HG02973 (cell line): ENCODE data around the gene RGS19.

Source experiments
- ATAC-seq: cut with Tn5 transposase; IDR thresholded peaks from one replicate; pipeline ENCODE4 v1.9.1; 2021; ENCODE audit warnings: moderate library complexity; ENCODE audit not compliant: unreplicated experiment

Gene RGS19

DNA sequence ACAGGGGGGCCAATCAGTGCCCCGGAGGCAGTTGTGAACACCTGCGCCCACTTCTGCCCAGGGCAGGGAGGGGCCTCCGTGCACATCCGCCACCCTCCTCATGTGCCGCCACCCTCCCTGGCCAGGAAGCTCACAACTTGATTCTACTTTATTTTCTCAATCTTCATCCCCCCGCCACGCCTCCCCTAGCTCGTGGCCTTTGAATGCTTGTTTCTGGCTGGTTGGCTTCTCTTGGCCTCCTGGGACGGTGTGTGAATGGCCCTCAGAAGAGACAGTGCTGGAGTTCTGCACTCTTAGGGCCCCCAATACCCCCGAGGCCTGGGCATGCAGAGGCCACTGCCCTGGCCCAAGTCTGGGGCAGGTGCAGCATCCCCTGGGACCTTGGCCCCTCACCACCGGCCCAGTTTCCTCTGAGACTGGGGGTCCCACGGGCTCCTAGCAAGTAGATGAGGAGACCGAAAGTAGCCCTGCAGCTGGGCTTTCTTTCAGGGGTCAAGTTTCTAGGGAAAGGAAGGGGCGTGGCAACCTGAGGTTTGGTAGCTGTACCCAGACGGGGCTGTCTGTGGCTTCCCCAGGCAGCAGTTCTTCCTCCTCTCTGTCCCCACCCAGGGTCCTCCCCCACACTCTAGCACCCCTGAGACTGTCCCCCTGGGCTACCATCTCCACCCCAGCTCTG, 1.3 kb downstream of the RGS19 start:
- ATAC-seq: no peak

DNA sequence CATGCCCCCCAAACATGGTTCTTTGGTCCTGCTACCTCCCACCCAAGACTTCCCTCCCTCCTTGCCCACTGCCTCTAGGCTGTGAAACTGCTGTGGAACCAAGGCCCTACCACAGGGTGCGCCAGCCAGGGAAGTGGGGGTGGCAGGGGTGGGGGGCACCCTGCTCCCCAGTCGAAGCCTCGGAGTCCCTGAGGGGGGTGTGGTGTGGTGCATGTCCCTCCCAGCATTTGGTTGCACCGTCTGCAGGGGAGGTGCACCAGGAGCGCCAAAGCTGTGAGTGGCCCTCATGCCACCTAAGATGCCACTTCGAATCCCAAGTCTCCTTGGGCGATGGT, 1.8 kb downstream of the RGS19 start:
- no peak for ATAC-seq

DNA sequence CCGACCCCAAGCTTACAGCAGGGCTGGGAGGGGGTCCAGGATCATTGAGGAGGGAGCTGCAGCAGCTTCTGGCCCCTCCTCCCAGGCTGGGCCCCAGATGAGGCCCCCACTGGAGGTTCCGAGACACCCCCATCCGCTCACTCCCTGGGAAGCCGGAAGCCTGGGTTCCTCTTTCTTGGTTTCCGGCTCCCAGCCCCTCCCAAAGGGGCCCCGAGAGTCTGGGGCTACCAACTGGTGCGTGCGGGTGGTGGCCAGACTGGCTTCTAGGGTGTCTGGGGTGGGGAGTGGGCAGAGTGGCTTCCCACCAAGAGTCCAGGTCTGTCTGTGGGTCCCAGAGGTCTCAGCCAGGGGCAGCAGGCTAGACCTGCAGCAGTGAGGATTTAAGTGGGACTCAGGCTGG, 2.2 kb downstream of the RGS19 start:
- ATAC-seq: no peak

DNA sequence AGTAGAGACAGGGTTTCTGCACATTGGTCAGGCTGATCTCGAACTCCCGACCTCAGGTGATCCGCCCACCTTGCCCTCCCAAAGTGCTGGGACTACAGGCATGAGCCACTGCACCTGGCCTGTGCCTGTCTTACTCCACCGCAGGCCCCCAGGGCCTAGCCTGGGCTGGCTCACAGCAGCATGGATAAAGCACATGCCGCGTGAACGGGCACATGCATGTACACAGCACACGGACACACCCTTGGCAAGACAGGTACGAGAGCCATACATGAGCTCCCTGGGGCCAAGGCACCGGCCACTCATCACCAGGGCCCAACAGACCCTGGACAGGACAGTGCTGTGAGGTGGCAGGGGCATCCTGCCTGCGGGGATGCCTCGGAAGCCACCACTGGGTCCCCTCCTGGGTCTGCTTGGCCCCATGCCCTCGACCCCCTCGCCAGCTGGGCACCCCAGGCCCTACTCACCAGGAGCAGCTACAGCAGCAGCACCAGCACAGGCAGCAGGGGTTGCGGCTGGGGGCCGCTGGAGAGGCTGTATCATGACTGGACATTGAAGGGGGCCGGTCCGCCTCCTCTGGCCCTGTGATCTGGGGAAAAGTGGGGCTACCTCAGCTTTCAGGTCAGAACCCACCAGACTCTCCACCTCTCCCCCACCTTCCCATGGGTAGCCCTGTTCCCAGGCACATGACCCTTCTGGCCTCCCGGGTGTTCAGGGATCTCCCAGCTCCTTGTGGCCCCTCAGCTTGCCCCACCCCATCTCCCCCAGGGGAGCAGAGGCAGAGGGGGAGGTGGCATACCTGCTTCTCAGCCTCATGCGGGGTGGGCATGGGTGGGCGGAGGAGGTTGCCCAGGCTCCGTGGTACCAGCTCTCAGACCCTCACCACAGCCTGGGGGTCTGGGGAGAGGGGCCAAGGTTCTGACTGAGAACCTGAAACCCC, 3.0 kb downstream of the RGS19 start:
- ATAC-seq: no peak

DNA sequence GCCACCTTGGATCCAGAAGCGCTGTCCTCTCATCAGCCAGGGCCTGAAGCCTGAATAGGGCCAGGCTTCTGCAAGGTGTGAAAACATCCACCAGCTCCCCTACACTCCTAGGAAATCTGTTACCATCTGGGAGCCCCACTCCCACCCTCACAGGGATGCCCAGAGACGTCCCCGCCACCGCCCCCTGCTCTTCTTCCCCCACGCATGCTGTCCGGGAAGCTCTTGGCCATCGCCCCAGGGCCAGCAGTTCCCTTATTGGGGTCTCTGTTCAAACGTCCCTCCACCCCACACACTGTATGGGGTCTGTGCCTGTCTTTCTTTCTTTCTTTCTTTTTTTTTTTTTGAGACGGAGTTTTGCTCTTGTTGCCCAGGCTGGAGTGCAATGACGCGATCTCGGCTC, 3.8 kb downstream of the RGS19 start:
- ATAC-seq: no peak

DNA sequence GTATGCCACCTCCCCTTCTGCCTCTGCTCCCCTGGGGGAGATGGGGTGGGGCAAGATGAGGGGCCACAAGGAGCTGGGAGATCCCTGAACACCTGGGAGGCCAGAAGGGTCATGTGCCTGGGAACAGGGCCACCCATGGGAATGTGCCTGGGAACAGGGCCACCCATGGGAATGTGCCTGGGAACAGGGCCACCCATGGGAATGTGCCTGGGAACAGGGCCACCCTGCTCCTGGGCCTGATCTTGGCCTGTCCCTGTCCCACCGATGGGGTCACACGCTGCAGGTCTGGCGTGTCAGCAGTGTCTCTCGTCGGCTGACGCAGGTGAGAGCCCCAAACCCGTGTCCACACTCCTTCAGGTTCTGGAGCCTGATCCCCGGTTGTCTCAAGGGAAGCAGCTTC, 4.4 kb downstream of the RGS19 start:
- ATAC-seq: no peak

DNA sequence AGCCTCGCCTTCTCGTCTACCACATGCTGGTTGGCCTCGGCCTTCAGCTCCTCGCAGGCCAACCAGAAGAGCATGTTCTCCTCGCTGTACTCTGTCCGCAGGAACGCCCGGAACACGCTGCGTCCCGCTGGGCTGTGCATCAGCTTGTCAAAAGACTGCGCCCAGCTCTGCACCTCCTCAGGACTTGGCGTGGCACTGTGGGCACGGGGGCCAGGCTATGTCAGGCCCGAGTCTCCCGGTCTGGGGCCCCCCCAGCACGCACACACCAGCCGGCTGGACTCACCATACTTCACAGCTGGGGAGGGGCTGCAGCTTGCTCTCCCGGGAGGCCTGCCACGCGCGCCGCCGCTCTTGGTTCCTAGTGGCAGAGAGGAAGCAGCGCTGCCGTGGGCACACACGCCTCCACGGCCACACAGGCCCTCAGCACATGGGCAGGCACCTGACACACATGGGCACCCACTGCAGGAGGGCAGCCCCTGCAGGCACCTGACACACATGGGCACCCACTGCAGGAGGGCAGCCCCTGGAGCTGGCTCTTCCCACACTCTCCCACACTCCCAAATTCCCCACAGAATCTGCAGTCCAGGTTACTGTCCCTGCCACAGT, 5.0 kb downstream of the RGS19 start:
- ATAC-seq: no peak

DNA sequence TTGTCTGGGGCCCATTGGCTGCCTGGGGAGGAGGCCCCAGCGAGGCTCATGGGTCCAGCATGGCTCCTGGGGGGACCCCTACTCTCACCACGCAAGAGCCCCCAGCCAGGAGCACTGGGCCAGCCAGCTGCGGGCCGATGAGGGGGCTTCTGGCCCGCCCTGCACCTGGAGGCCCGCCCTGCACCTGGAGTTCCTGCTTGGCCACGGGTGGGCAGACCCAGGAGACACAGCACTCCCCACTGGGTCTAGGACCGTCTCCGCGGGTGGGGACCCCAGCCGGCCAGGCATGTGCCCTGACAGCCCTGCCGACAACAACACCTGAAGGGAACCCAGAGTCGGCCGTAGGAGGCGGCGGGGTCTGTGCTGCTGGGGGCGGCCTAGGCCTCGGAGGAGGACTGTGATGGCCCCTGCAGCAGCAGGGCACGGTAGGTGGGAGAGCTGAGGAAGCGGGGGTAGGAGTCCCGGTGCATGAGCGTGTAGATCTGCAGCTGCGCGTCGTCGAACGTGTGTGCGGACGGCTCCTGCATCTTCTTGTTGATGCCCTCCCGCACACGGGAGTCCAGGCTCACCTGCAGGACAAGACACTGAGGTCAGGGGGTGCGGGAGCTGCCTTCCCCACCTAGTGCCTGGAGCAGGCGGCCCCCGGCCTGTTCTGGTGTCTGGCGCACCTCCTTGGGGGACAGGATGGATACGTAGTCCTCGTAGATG, 5.7 kb downstream of the RGS19 start:
- no peak for ATAC-seq

DNA sequence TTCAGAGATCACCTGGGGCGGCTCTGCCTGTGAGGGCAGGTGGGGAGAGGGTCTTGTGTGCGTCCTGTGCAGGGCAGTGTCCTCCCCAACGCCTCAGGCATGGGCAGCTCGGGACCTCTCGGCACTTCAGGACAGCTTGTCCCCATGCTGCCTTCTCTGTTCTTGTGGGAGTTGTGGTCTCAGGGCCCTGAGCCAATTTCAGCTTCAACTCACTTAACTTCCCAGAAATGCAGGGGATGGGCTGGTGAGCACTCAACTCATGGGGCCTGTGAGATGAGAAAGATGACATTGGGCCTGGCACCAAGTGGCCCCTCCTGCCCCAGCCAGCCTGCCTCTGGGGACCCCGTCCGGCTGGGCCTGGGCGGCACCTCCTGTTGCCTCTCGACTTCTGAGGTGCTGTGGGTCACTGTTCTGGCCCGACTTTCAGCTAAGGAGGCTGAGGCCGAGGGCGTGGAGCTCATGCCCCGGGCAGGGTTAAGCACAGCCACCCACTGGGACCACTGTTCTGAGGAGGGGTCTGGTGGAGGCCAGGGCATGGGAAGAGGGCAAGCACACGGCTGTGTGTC, 6.7 kb downstream of the RGS19 start:
- no peak for ATAC-seq

DNA sequence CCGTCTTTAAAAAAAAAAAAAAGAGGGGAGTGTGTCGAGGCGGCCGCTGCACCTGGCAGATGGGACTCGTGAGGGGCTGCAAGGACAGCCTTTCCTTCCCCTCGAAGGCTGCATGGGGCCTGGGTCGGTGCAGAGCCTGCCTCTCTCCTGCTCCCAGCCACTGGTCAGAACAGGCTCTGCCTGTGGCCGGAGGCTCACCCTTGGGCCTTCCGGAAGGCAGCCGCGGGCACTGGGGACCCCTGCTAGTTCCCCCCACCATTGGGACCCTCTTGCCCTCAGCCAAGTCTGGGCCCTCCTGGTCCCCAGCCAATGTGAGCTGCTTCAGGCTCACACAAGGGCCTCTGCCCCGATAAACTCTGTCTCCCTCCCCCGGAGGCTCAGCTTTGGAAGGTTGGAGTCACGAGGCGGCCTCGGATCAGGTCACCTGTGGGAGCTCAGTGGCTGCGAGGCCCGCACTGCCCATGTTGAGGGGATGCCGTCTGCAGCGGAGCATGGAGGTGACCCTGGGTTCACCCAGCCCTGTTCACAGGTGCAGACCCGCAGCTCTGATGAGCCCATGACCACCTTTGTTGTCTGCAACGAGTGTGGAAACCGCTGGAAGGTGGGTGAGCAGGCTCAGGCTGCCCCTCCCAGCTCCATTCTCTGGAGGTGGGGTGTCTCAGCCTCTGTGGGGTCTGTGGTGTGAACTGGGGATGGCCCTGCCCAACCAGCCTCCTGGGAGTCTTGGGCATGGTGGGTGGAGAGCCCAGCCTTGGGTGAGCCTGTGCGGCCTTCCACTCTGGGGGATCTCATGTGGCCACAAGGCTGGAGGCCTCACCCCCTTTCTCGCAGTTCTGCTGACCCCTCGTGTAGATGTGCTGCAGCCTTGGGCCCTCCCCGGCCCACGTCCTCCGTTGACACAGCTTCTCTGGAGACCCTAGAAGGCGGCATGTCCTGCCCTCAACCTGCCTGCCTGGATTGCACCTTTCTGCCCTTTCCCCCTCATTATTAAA, 7.7 kb downstream of the RGS19 start:
- no peak for ATAC-seq

DNA sequence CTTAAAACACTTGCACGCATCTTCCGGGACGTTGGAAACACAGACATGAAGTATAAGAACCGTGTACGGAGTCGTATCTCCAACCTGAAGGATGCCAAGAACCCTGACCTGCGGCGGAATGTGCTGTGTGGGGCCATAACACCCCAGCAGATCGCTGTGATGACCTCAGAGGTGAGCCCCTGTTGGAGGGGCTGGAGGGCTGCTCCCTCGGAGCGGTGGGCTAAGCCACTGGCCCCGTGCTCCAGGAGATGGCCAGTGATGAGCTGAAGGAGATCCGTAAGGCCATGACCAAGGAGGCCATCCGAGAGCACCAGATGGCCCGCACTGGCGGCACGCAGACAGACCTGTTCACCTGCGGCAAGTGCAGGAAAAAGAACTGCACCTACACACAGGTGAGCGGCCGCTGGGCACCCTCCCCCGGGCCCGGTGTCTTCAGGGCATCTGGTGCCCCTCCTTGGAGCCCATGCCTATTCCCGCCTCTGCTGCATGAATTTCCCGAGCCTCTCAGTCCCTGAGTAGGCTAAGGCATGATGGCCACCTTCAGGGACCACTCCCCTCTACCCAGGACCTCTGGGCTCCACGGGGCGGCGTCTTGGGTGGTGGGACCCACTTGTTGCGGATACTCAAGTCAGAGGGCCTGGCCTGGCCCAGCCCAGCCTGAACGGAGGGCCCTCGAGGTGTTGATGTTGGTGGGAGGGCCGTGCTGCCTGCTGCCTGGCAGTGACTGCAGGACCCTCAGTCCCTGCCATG, 8.9 kb downstream of the RGS19 start:
- ATAC-seq: no peak

DNA sequence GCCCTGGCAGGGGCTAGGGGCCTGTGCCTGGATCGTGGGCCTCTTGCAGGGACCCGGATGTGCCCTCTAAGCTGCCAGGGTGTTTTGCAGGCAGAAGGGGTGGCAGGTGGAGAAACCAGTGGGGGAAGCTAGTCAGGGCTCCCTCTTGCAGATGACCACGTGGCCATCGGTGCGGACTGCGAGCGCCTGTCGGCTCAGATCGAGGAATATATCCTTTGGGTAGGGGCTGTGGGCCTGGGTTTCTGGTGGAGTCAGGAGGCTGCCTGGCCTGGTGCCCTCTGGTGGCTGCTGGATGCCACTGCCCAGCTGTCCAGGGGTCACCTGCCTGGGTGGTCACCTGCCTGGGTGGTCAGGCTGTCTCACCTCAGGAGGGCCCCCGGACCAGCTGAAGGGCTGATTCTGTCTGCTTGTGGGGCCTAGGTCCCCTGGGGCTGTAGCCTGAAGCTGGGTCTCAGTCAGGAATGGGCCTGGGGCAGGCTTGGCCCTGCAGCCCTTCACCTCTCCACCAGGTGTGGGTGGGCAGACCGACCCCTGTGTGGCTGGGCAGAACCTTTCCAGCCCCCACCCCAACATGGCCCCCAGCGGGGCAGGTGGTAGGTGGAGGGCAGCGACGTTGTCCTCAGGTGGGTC, 9.6 kb downstream of the RGS19 start:
- no peak for ATAC-seq

DNA sequence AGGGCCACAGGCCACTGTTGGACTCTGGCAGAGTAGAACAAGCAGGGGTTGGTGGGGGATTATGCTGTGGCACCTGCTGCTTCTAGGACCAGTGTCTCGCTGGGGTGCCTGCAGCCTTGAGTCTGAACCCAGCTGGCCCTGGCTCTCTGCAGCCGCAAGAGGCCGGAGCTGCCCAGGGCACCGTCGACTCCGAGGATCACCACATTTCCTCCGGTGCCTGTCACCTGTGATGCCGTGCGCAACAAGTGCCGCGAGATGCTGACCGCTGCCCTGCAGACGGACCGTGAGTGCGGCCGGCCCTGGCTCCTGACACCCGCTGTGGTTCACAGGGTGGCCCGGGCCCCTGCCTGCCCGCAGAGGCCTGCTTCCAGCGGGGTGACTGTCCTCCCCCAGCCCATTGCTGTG, 10.1 kb downstream of the RGS19 start:
- ATAC-seq: no peak

DNA sequence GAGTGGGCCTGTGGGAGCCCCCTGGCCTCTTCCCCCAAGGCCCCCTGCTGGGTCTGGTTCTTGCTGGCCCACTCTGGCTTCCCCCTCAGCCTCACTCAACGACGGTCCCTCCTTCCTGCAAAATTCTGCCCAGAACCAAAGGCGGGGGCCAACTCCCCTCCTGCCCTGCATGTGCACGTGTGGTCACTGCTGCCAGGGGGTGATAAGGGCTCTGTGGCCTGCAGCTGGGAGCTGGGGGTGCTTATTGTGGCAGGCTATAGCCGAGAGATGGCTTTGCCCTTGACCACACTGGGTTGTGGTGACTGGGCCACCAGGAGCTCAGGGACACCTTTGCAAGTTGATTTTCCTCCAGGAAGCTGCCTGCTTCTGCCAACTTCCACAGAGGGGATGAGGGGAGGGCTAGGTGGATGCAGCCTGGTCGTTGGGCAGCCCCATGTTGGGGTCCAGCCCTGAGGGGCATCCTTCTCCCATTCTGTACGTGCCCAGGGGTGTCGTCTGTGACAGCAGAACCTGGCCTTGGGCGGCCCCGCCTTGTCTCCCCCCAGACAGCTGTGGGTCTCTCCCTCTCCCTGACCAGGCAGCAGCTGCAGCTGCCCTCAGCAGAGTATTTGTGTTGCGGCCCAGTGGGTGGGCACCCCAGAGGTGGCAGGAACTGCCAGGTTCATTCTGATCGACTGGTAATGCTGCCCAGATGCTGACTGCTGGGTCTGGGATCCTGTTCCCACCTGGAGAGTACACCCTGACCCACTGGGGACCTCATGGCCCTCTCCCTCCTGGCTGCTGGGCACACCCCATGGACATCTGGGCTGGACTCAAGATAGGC, 10.7 kb downstream of the RGS19 start:
- ATAC-seq: no peak

DNA sequence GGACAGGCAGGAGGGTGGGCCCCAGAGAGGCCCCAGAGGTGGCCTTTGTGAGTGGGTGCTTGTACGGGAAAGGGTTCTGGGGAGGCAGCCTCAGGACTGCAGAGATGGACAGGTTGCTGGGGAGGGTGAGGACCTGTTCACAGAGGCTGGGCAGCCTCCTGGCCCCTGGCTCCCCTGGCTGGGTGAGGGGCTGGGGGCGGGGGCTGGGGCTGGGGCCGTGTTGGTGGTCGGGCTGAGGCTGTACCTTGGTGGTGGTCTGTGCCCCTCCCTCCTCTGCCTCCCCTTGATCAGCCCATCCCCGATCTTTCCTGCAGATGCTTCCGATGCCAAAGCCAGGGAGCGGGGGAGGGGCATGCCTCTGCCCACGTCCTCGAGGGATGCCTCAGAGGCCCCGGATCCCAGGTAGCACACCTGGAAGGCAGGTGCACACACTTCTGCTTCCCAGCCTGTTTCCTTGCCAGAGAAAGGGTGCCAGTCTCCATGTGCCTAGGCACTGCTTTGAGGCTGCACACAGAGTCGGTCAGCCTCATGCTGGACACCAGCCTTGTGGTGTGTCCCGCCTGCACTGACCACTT, 11.5 kb downstream of the RGS19 start:
- no peak for ATAC-seq

DNA sequence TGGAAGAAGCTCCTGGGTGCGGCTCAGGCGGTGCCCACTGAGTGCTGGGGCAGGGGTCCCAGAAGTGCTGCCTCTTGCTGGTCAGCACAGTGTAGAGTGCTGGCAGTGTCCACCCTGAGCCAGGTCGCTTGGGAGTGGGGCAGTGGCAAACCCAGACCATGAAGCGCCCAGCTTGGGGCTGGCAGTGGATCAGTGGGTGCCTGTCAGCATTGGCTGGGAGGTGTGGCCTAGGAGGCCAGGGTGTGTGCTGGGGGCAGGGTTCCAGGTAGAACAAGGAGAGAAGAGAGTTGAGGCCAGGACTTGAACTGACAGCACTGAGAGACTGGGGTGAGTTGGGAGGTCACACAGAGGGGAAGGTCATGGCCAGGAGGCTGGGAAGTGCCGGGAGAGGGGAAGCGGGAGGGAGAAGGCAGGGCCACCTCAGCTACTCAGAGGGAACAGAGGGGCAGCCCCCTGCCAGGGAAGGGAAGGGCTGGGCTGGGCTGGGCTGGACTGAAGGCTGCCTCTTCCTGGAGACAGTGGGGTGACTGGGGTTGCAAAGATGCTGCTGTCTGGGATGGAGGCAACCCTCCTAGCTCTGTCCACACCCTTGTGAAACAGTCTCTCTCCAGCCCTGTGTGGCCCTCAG, 12.2 kb downstream of the RGS19 start:
- ATAC-seq: no peak

DNA sequence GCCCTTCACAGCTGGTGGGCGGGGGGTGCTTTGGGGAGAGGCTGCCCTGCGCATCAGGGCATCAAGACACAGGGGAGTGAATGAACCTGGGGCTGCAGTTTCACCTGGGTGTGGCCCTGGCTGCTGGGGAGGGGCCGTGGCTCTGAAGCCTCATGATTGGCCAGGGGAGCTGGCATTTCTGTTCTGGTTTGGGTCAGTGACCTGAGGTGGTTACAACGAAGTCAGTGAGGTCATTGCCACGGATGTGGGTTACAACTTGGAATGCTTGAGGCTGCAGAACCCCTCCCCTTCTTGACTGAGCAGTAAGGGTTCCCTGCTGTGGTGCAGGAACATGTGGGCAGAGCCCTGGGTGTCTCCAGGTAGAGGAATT, 13.4 kb downstream of the RGS19 start:
- no peak for ATAC-seq
